ENCODE results near the gene COG5. TPM values are rescaled to one million over a fixed set of nuclear protein-coding genes. Genes with fewer than 3 reads are reported as not detected.

The COG5 gene
- total and polyA plus RNA-seq, 4 donors, result 4.1 to 27.1 (median 8.4) TPM

DNA sequence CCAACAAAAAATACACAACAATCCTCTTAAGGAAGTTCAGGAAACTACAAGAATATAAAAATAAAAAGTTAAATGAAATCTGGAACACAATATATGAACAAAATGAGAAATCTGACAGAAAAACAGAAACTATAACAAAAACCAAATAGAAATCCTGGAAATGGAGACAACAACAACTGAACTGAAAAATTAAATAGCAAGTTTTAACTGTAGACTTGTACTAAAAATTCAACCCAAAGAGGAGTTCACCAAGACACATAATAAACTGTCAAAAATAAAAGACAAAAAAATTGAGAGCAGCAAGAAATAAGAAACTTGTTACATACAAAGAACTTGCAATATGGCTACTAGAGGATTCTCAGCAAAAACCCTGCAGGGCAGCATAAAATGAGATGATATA lies 349.8 kb downstream of the COG5 start:
- no peak for DNase-seq (ENCODE audit: low spot score)
- H3K4me1 ChIP-seq (ENCODE audit: control insufficient read depth in 4 of 4, insufficient read depth in 4 of 4, low read length in 3 of 4), result no peaks in the 10 kb centered on the region
- no peaks in the 10 kb centered on the region for H3K27me3 ChIP-seq (ENCODE audit: control insufficient read depth in 4 of 4, insufficient read depth in 4 of 4, low read length in 3 of 4)
- no peak overlapping the region for H3K4me3 ChIP-seq (ENCODE audit: low read depth in 1 of 3, low read length in 3 of 3)
- no peak overlapping the region for H3K27ac ChIP-seq (ENCODE audit: low read depth in 1 of 2, low read length in 2 of 2)
- H3K9ac ChIP-seq (ENCODE audit: low read depth in 1 of 2, low read length in 2 of 2), result no peak overlapping the region
- TF ChIP-seq, protein P1, sequence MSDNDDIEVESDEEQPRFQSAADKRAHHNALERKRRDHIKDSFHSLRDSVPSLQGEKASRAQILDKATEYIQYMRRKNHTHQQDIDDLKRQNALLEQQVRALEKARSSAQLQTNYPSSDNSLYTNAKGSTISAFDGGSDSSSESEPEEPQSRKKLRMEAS (IDR thresholded peaks at IDR 0.05), result no peak
- TF ChIP-seq EGR1 (IDR thresholded peaks at IDR 0.05; ENCODE audit: low read depth in 2 of 2), result no peak
- no peak for TF ChIP-seq TAF1 (conservative IDR thresholded peaks at IDR 0.05)
- TF ChIP-seq NR2F2 (IDR thresholded peaks at IDR 0.05), result no peak
- TF ChIP-seq HNF4G (IDR thresholded peaks at IDR 0.05), result no peak
- TF ChIP-seq, protein P2, sequence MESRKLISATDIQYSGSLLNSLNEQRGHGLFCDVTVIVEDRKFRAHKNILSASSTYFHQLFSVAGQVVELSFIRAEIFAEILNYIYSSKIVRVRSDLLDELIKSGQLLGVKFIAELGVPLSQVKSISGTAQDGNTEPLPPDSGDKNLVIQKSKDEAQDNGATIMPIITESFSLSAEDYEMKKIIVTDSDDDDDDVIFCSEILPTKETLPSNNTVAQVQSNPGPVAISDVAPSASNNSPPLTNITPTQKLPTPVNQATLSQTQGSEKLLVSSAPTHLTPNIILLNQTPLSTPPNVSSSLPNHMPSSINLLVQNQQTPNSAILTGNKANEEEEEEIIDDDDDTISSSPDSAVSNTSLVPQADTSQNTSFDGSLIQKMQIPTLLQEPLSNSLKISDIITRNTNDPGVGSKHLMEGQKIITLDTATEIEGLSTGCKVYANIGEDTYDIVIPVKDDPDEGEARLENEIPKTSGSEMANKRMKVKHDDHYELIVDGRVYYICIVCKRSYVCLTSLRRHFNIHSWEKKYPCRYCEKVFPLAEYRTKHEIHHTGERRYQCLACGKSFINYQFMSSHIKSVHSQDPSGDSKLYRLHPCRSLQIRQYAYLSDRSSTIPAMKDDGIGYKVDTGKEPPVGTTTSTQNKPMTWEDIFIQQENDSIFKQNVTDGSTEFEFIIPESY (IDR thresholded peaks at IDR 0.05), result no peak
- no peak for TF ChIP-seq JUND (IDR thresholded peaks at IDR 0.05)
- TF ChIP-seq, protein P3, sequence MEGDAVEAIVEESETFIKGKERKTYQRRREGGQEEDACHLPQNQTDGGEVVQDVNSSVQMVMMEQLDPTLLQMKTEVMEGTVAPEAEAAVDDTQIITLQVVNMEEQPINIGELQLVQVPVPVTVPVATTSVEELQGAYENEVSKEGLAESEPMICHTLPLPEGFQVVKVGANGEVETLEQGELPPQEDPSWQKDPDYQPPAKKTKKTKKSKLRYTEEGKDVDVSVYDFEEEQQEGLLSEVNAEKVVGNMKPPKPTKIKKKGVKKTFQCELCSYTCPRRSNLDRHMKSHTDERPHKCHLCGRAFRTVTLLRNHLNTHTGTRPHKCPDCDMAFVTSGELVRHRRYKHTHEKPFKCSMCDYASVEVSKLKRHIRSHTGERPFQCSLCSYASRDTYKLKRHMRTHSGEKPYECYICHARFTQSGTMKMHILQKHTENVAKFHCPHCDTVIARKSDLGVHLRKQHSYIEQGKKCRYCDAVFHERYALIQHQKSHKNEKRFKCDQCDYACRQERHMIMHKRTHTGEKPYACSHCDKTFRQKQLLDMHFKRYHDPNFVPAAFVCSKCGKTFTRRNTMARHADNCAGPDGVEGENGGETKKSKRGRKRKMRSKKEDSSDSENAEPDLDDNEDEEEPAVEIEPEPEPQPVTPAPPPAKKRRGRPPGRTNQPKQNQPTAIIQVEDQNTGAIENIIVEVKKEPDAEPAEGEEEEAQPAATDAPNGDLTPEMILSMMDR (IDR thresholded peaks at IDR 0.05; ENCODE audit: low read depth, low read length, missing input control), result no peak
- TF ChIP-seq RAD21 (IDR thresholded peaks at IDR 0.05), result no peak
- TF ChIP-seq, protein P4, sequence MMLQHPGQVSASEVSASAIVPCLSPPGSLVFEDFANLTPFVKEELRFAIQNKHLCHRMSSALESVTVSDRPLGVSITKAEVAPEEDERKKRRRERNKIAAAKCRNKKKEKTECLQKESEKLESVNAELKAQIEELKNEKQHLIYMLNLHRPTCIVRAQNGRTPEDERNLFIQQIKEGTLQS (IDR thresholded peaks at IDR 0.05), result no peak
- TF ChIP-seq, protein P5, sequence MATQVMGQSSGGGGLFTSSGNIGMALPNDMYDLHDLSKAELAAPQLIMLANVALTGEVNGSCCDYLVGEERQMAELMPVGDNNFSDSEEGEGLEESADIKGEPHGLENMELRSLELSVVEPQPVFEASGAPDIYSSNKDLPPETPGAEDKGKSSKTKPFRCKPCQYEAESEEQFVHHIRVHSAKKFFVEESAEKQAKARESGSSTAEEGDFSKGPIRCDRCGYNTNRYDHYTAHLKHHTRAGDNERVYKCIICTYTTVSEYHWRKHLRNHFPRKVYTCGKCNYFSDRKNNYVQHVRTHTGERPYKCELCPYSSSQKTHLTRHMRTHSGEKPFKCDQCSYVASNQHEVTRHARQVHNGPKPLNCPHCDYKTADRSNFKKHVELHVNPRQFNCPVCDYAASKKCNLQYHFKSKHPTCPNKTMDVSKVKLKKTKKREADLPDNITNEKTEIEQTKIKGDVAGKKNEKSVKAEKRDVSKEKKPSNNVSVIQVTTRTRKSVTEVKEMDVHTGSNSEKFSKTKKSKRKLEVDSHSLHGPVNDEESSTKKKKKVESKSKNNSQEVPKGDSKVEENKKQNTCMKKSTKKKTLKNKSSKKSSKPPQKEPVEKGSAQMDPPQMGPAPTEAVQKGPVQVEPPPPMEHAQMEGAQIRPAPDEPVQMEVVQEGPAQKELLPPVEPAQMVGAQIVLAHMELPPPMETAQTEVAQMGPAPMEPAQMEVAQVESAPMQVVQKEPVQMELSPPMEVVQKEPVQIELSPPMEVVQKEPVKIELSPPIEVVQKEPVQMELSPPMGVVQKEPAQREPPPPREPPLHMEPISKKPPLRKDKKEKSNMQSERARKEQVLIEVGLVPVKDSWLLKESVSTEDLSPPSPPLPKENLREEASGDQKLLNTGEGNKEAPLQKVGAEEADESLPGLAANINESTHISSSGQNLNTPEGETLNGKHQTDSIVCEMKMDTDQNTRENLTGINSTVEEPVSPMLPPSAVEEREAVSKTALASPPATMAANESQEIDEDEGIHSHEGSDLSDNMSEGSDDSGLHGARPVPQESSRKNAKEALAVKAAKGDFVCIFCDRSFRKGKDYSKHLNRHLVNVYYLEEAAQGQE (IDR thresholded peaks at IDR 0.05), result no peak
- TF ChIP-seq RXRA (IDR thresholded peaks at IDR 0.05), result no peak
- TF ChIP-seq SP1 (IDR thresholded peaks at IDR 0.05), result no peak
- no peak for TF ChIP-seq HNF4A (conservative IDR thresholded peaks at IDR 0.05)
- peaks cover 0 to 5% (median 2%) of the 10 kb centered on the region in 4 donors for H3K36me3 ChIP-seq (ENCODE audit: control insufficient read depth in 4 of 4, insufficient read depth in 3 of 4, low read depth in 1 of 4, low read length in 3 of 4)
- H3K9me3 ChIP-seq (ENCODE audit: control insufficient read depth in 4 of 4, low read length in 3 of 4), result no peaks in the 10 kb centered on the region

DNA sequence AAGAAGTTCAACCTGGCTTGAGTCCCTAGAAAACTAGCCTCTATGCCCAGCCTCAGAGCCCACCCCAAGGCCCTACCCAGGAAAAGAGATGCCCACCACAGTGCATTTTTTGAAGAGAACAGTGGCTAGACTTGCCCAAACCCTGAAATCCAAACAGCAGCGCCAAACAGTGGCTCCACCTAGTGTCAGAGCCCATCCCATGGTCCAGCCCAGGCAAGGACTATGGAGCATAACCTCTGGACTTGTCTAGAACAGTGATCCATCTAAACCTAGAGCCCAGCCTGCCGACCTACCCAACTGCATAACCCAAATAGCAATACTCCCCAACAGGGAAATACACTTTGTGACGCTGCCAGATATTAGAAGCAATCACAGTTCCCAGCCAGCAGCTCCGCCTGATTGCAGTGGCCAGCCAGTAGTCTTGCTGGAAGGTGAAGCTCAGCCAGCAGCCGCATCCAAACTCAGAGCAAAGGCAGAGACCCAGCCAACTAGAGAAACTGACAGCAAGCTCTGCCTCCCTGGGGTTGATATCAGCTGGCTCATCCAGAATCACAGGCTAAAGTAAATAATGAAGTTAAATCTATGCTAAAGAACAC lies 350.4 kb downstream of the COG5 start:
- H3K36me3 ChIP-seq (ENCODE audit: control insufficient read depth in 4 of 4, insufficient read depth in 3 of 4, low read depth in 1 of 4, low read length in 3 of 4), result peaks cover 0 to 6% (median 2%) of the 10 kb centered on the region in 4 donors

More for the DNA sequence above, 350.4 kb downstream of the COG5 start:
- Histone ChIP-seq H3K4me1 (ENCODE audit: control insufficient read depth in 4 of 4, insufficient read depth in 4 of 4, low read length in 3 of 4) (no peaks in the 10 kb centered on the region), H3K9ac (ENCODE audit: low read depth in 1 of 2, low read length in 2 of 2) (no peak overlapping the region), H3K4me3 (ENCODE audit: low read depth in 1 of 3, low read length in 3 of 3) (no peak overlapping the region), H3K9me3 (ENCODE audit: control insufficient read depth in 4 of 4, low read length in 3 of 4) (no peaks in the 10 kb centered on the region), H3K27me3 (ENCODE audit: control insufficient read depth in 4 of 4, insufficient read depth in 4 of 4, low read length in 3 of 4) (no peaks in the 10 kb centered on the region), H3K27ac (ENCODE audit: low read depth in 1 of 2, low read length in 2 of 2) (no peak overlapping the region)
- TF ChIP-seq, protein P5 (IDR thresholded peaks at IDR 0.05), result no peak
- TF ChIP-seq HNF4G (IDR thresholded peaks at IDR 0.05), result no peak
- TF ChIP-seq RAD21 (IDR thresholded peaks at IDR 0.05), result no peak
- TF ChIP-seq NR2F2 (IDR thresholded peaks at IDR 0.05), result no peak
- no peak for DNase-seq (ENCODE audit: low spot score)
- WGBS, result 94% methylated on average over 5 of the region's 5 CpGs
